Activated CD4-positive, alpha-beta memory T cell treated with anti-CD3 and anti-CD28 coated beads for 36 hours (primary cell): ENCODE measurements around the gene CATSPERD. TPM values are rescaled to one million over a fixed set of nuclear protein-coding genes. Genes with fewer than 3 reads are reported as not detected.

Experiments used
- CTCF ChIA-PET: fragments of 350-600 bp; sonication (Branson Sonifier 250); formaldehyde crosslinking; loops from one replicate; lab custom pipeline; 2021; ENCODE audit warnings: antibody characterized with exemption, inconsistent platforms; lab: Charles Lee
- POLR2A ChIA-PET: fragments of 350-600 bp; sonication (Branson Sonifier 250); formaldehyde crosslinking; loops from one replicate; lab custom pipeline; 2021; ENCODE audit warnings: antibody characterized with exemption; lab: Charles Lee
- DNase-seq: peaks from one replicate; pipeline ENCODE4 v3.0.0-alpha.2; 2020
- H3K27ac Mint-ChIP-seq: one replicate; pipeline ENCODE4 v1.8.0; 2021; ENCODE audit warnings: mixed read lengths
- H3K27me3 Mint-ChIP-seq: one replicate; pipeline ENCODE4 v1.8.0; 2021; ENCODE audit warnings: mixed read lengths
- H3K36me3 Mint-ChIP-seq: one replicate; pipeline ENCODE4 v1.8.0; 2021; ENCODE audit warnings: mixed read lengths
- H3K4me1 Mint-ChIP-seq: one replicate; pipeline ENCODE4 v1.8.0; 2021; ENCODE audit warnings: low read depth, mixed read lengths
- H3K4me3 Mint-ChIP-seq: one replicate; pipeline ENCODE4 v1.8.0; 2021; ENCODE audit warnings: mild to moderate bottlenecking, mixed read lengths
- H3K9me3 Mint-ChIP-seq: one replicate; pipeline ENCODE4 v1.8.0; 2021; ENCODE audit warnings: mixed read lengths
- intact Hi-C: fragments of 100-400 bp; cut with micrococcal nuclease; formaldehyde crosslinking; loops from one replicate; pipeline ENCODE4 v1.15.1; 2023
- total RNA-seq, 2 experiments: library from RNA; stranded (reverse); gene quantifications; one replicate each; pipeline ENCODE4 v1.2.3, GENCODE V29; 2021

The CATSPERD gene
- total RNA-seq, 2 experiments from 2014 or later = not detected

DNA sequence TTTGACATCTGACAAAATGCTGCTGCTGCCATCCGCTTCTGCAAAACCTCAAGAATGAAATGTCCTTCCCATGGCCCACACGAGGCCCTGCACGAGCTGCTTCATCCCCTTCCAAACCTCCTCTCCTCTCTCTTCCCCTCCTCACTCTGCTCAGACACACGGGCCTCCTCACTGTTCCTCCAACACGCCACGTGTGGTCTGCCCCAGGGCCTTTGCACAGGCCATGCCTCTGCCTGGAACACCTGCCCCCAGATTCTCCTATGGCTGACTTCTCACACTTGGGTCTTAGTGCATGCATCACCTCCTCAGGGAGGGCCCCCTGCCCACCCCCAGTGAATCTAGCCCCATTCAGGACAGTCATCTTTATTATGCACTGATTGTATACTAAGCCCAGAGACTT, 100.3 kb downstream of the CATSPERD start:
- CTCF ChIA-PET = interaction anchor here (4.9 kb wide), 1 partner anchor 17 kb away, joined by 34 read pairs; the partner anchor contains the start of gene NRTN
- Mint-ChIP-seq H3K4me1 (no peaks in the 10 kb centered on the region), H3K27ac (no peak overlapping the region), H3K9me3 (no peaks in the 10 kb centered on the region), H3K27me3 (no peaks in the 10 kb centered on the region), H3K4me3 (no peak overlapping the region), H3K36me3 (no peaks in the 10 kb centered on the region)
- POLR2A ChIA-PET = no interaction called here
- intact Hi-C loops = no loop called here
- no peak for DNase-seq

GRCh38 chr19:5821521-5822180, 101.2 kb downstream of the CATSPERD start:
- Mint-ChIP-seq H3K4me1 (peaks cover 1% of the 10 kb centered on the region), H3K4me3 (no peak overlapping the region), H3K36me3 (no peaks in the 10 kb centered on the region), H3K27me3 (no peaks in the 10 kb centered on the region), H3K27ac (no peak overlapping the region), H3K9me3 (no peaks in the 10 kb centered on the region)
- POLR2A ChIA-PET = interaction anchor here (0.5 kb wide), 1 partner anchor 47 kb away, joined by 3 read pairs; no protein-coding TSS in a partner anchor
- intact Hi-C loops = no loop called here
- DNase-seq = no peak
- CTCF ChIA-PET = interaction anchor here (4.9 kb wide), 1 partner anchor 17 kb away, joined by 34 read pairs; the partner anchor contains the start of gene NRTN

- no peak overlapping the region for H3K4me3 Mint-ChIP-seq
- peaks cover 4% of the 10 kb centered on the region for H3K4me1 Mint-ChIP-seq
- no peaks in the 10 kb centered on the region for H3K36me3 Mint-ChIP-seq
- no peaks in the 10 kb centered on the region for H3K9me3 Mint-ChIP-seq
- H3K27me3 Mint-ChIP-seq = no peaks in the 10 kb centered on the region
- no peak overlapping the region for H3K27ac Mint-ChIP-seq
- no peak for DNase-seq
- intact Hi-C loops = no loop called here
- POLR2A ChIA-PET = interaction anchor here (0.5 kb wide), 1 partner anchor 46 kb away, joined by 3 read pairs; no protein-coding TSS in a partner anchor
- CTCF ChIA-PET = interaction anchor here (4.9 kb wide), 1 partner anchor 18 kb away, joined by 34 read pairs; the partner anchor contains the start of gene NRTN
These were observed 101.9 kb downstream of the CATSPERD start for GRCh38 chr19:5822181-5822844.

- CTCF ChIA-PET = interaction anchor here (0.7 to 4.9 kb wide), 2 partner anchors 20 to 26 kb away, joined by 6 to 34 read pairs; partner anchors contain the start of gene NRTN
- peaks cover 2% of the 10 kb centered on the region for H3K36me3 Mint-ChIP-seq
- no peaks in the 10 kb centered on the region for H3K9me3 Mint-ChIP-seq
- no peak overlapping the region for H3K27ac Mint-ChIP-seq
- no peak overlapping the region for H3K4me3 Mint-ChIP-seq
- POLR2A ChIA-PET = no interaction called here
- no peak for DNase-seq
- H3K4me1 Mint-ChIP-seq = peaks cover 4% of the 10 kb centered on the region
- H3K27me3 Mint-ChIP-seq = no peaks in the 10 kb centered on the region
- intact Hi-C loops = no loop called here
These were observed 103.3 kb downstream of the CATSPERD start for GRCh38 chr19:5823579-5824281.

DNA sequence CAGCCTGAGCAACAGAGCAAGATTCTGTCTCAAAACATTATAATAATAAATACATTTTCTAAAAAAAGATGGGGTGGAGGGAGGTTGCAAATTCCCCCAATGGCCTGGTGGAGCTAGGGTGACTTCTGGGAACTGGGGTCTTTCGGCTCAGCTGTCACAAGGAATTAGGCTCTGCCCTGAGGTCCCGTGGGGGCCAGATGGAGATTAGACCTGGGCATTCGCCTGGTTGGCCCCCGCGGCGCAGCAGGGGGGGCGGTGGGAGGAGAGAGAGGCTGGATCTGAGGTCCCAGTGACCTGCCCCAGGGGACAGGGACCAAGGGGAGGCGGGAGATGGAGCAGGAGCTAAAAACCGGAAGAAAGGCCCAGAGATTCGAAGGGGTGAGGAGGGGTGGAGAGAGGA, 104.3 kb downstream of the CATSPERD start:
- intact Hi-C loops = loop anchor here (5.0 kb wide), 1 partner anchor 128 kb away; no protein-coding TSS in a partner anchor
- POLR2A ChIA-PET = no interaction called here
- no peak overlapping the region for H3K4me3 Mint-ChIP-seq
- H3K9me3 Mint-ChIP-seq = no peaks in the 10 kb centered on the region
- no peak overlapping the region for H3K27ac Mint-ChIP-seq
- H3K36me3 Mint-ChIP-seq = peaks cover 2% of the 10 kb centered on the region
- DNase-seq = no peak
- H3K4me1 Mint-ChIP-seq = peaks cover 4% of the 10 kb centered on the region
- no peaks in the 10 kb centered on the region for H3K27me3 Mint-ChIP-seq
- CTCF ChIA-PET = interaction anchor here (4.9 kb wide), 1 partner anchor 21 kb away, joined by 34 read pairs; the partner anchor contains the start of gene NRTN

GRCh38 chr19:5825178-5825577, 104.7 kb downstream of the CATSPERD start:
- intact Hi-C loops = loop anchor here (5.0 kb wide), 1 partner anchor 127 kb away; no protein-coding TSS in a partner anchor
- H3K27me3 Mint-ChIP-seq = no peaks in the 10 kb centered on the region
- no peaks in the 10 kb centered on the region for H3K9me3 Mint-ChIP-seq
- no peak for DNase-seq
- POLR2A ChIA-PET = no interaction called here
- H3K27ac Mint-ChIP-seq = no peak overlapping the region
- H3K4me3 Mint-ChIP-seq = no peak overlapping the region
- CTCF ChIA-PET = interaction anchor here (4.9 kb wide), 1 partner anchor 21 kb away, joined by 34 read pairs; the partner anchor contains the start of gene NRTN
- peaks cover 4% of the 10 kb centered on the region for H3K4me1 Mint-ChIP-seq
- peaks cover 2% of the 10 kb centered on the region for H3K36me3 Mint-ChIP-seq

- CTCF ChIA-PET = interaction anchor here (1.1 to 3.8 kb wide), 3 partner anchors 20 to 32 kb away, joined by 3 to 70 read pairs (median 4); partner anchors contain the start of gene NRTN
These were observed 106.3 kb downstream of the CATSPERD start for GRCh38 chr19:5826531-5827341.

GRCh38 chr19:5827342-5827890, 107.0 kb downstream of the CATSPERD start:
- POLR2A ChIA-PET = interaction anchor here (0.8 to 2.7 kb wide), 12 partner anchors 24 to 284 kb away, joined by 3 to 36 read pairs (median 4); partner anchors contain the start of genes CATSPERD, DUS3L, LONP1 and NDUFA11
- no peaks in the 10 kb centered on the region for H3K27me3 Mint-ChIP-seq
- peaks cover 4% of the 10 kb centered on the region for H3K4me1 Mint-ChIP-seq
- H3K4me3 Mint-ChIP-seq = peak overlapping the region; percentile 65
- DNase-seq = no peak
- intact Hi-C loops = loop anchor here (1.0 to 5.0 kb wide), 2 partner anchors 107 to 125 kb away; partner anchors contain the start of genes CATSPERD and LONP1
- H3K27ac Mint-ChIP-seq = peak overlapping the region; percentile 43
- H3K9me3 Mint-ChIP-seq = no peaks in the 10 kb centered on the region
- CTCF ChIA-PET = interaction anchor here (0.9 to 3.8 kb wide), 8 partner anchors 19 to 195 kb away, joined by 3 to 70 read pairs (median 4); partner anchors contain the start of genes NRTN and RPL36
- peaks cover 2% of the 10 kb centered on the region for H3K36me3 Mint-ChIP-seq

More at GRCh38 chr19:5826531-5827341, 106.3 kb downstream of the CATSPERD start:
- no peaks in the 10 kb centered on the region for H3K9me3 Mint-ChIP-seq
- H3K4me1 Mint-ChIP-seq = peaks cover 4% of the 10 kb centered on the region
- peaks cover 2% of the 10 kb centered on the region for H3K36me3 Mint-ChIP-seq
- no peaks in the 10 kb centered on the region for H3K27me3 Mint-ChIP-seq
- intact Hi-C loops = loop anchor here (1.0 to 5.0 kb wide), 2 partner anchors 106 to 126 kb away; partner anchors contain the start of genes CATSPERD and LONP1
- DNase-seq = peak; percentile 44
- H3K4me3 Mint-ChIP-seq = peak overlapping the region; percentile 65
- POLR2A ChIA-PET = interaction anchor here (2.7 kb wide), 1 partner anchor 77 kb away, joined by 36 read pairs; the partner anchor contains the start of genes NDUFA11 and VMAC
- peak overlapping the region; percentile 43 for H3K27ac Mint-ChIP-seq

- ChIA-PET POLR2A (interaction anchor here (0.7 to 2.7 kb wide), 16 partner anchors 24 to 283 kb away, joined by 3 to 36 read pairs (median 4); partner anchors contain the start of genes CATSPERD, DUS3L, LONP1 and NDUFA11), CTCF (interaction anchor here (0.8 to 3.8 kb wide), 11 partner anchors 15 to 194 kb away, joined by 3 to 70 read pairs (median 4); partner anchors contain the start of genes NDUFA11, NRTN and RPL36)
- no peaks in the 10 kb centered on the region for H3K27me3 Mint-ChIP-seq
- H3K36me3 Mint-ChIP-seq = peaks cover 2% of the 10 kb centered on the region
- H3K4me1 Mint-ChIP-seq = peaks cover 4% of the 10 kb centered on the region
- H3K27ac Mint-ChIP-seq = peak overlapping the region; percentile 97
- intact Hi-C loops = loop anchor here (1.0 to 5.0 kb wide), 4 partner anchors 23 to 124 kb away; partner anchors contain the start of genes CATSPERD, DUS3L, LONP1 and NRTN
- no peaks in the 10 kb centered on the region for H3K9me3 Mint-ChIP-seq
- peak; percentile 97 for DNase-seq
- peak overlapping the region; percentile 98 for H3K4me3 Mint-ChIP-seq
These were observed 107.6 kb downstream of the CATSPERD start for GRCh38 chr19:5827891-5828660.
